ENCODE data around the gene CADM1. TPM values are rescaled to one million over a fixed set of nuclear protein-coding genes. Genes with fewer than 3 reads are reported as not detected.

CADM1 gene
- total RNA-seq, 1 experiment from 2014 or later = 0.79 TPM

DNA sequence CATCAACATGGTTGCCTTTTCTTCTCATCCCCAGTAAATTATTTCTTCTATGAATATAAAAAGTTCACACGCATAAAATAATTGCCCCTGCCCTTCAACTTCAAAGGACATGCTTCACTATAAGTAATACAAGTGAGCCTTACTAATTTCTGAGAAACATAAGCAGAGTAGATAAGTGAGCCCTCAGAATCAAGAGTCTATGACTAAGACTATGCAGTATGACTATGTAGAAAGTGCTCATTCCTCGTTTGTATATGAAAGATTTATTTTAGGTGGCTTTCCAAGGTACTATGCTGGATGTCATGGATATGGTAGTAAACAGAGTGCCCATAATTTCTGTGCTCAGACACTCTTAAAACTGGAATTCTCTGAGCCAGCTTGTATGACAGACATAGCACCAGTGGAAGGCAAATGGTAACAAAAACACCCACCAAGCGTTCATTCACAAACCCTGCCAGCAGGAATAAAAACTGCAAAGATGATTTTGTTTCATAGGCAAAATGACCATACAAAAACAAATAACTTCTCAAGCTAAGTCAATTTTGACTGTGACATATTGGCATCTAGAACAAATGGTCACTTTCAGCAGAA, 189.8 kb downstream of the CADM1 start:
- Histone ChIP-seq H3K79me2 (ENCODE audit: insufficient read depth, low read length) (no peaks in the 10 kb centered on the region), H3K9me2 (ENCODE audit: insufficient read depth) (no peaks in the 10 kb centered on the region), H3K4me1 (ENCODE audit: control insufficient read depth in 1 of 2, insufficient read depth in 2 of 2, low read length in 2 of 2) (no peaks in the 10 kb centered on the region), H3K9ac (ENCODE audit: low read length) (no peak overlapping the region), H4K20me1 (ENCODE audit: insufficient read depth) (no peaks in the 10 kb centered on the region), H3K36me3 (ENCODE audit: control insufficient read depth in 1 of 2, insufficient read depth in 2 of 2, low read length in 2 of 2) (no peaks in the 10 kb centered on the region), H3K9me3 (ENCODE audit: control insufficient read depth in 1 of 2, insufficient read depth in 1 of 2, low read depth in 1 of 2, low read length in 2 of 2) (peaks cover 3 to 4% of the 10 kb centered on the region in 2 experiments; a peak in 2 of 4 replicates), H3K27me3 (ENCODE audit: insufficient read depth, low read length) (no peaks in the 10 kb centered on the region), H3K4me2 (ENCODE audit: low read length) (no peak overlapping the region), H2AFZ (ENCODE audit: low read depth, low read length, poor library complexity, severe bottlenecking) (no peak overlapping the region), H3K27ac (ENCODE audit: low read depth, low read length) (no peak overlapping the region), H3K4me3 (replicated peaks in 1 of 2; ENCODE audit: low read depth in 1 of 2, low read length in 2 of 2) (no peak overlapping the region)
- DNase-seq (ENCODE audit: low read depth, low spot score) = no peak
- intact Hi-C loops (cut with micrococcal nuclease) = no loop called here
- POLR2A ChIA-PET = no interaction called here
- no peak for ATAC-seq
- TF ChIP-seq SIN3A (IDR thresholded peaks at IDR 0.05; ENCODE audit: low read depth) (no peak), JUND (IDR thresholded peaks at IDR 0.05) (no peak), FOSL1 (IDR thresholded peaks at IDR 0.05; ENCODE audit: low read depth) (no peak), RAD21 (IDR thresholded peaks at IDR 0.05; ENCODE audit: low read depth) (no peak), SRF (IDR thresholded peaks at IDR 0.05; ENCODE audit: low read depth) (no peak), YY1 (IDR thresholded peaks at IDR 0.05; ENCODE audit: extremely low read depth, insufficient replicate concordance, low read depth, low read length) (no peak), TCF7L2 (IDR thresholded peaks at IDR 0.05; ENCODE audit: borderline replicate concordance, extremely low read depth, insufficient read depth, insufficient read length) (no peak)
- TF ChIP-seq, protein P1, sequence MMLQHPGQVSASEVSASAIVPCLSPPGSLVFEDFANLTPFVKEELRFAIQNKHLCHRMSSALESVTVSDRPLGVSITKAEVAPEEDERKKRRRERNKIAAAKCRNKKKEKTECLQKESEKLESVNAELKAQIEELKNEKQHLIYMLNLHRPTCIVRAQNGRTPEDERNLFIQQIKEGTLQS (IDR thresholded peaks at IDR 0.05) = no peak
- TF ChIP-seq, protein P2, sequence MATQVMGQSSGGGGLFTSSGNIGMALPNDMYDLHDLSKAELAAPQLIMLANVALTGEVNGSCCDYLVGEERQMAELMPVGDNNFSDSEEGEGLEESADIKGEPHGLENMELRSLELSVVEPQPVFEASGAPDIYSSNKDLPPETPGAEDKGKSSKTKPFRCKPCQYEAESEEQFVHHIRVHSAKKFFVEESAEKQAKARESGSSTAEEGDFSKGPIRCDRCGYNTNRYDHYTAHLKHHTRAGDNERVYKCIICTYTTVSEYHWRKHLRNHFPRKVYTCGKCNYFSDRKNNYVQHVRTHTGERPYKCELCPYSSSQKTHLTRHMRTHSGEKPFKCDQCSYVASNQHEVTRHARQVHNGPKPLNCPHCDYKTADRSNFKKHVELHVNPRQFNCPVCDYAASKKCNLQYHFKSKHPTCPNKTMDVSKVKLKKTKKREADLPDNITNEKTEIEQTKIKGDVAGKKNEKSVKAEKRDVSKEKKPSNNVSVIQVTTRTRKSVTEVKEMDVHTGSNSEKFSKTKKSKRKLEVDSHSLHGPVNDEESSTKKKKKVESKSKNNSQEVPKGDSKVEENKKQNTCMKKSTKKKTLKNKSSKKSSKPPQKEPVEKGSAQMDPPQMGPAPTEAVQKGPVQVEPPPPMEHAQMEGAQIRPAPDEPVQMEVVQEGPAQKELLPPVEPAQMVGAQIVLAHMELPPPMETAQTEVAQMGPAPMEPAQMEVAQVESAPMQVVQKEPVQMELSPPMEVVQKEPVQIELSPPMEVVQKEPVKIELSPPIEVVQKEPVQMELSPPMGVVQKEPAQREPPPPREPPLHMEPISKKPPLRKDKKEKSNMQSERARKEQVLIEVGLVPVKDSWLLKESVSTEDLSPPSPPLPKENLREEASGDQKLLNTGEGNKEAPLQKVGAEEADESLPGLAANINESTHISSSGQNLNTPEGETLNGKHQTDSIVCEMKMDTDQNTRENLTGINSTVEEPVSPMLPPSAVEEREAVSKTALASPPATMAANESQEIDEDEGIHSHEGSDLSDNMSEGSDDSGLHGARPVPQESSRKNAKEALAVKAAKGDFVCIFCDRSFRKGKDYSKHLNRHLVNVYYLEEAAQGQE (IDR thresholded peaks at IDR 0.05; ENCODE audit: low read depth) = no peak
- RAD21 ChIA-PET (ENCODE audit: low non-redundant PET in 1 of 2, low total read pairs in 2 of 2, uncharacterized antibody in 2 of 2, unreplicated experiment in 2 of 2) = no interaction called here
- no TSS peak for BruUV-seq (replicated peaks)
- CTCF ChIA-PET = no interaction called here

Data from HCT116 (cell line).